Loucy (cell line): Measurements from ENCODE around the gene ABHD6.
A peak's percentile ranks its signal among the peaks of the same experiment; 100 is the strongest.

ENCODE experiments used
- H2AFZ ChIP-seq: fragments of 200-600 bp; sonication (generic); 2 replicates; pipeline ENCODE4 v1.6.0; 2016; ENCODE audit warnings: antibody characterized with exemption, mild to moderate bottlenecking, low read length, moderate library complexity
- H3F3A ChIP-seq: fragments of 200-600 bp; 2 replicates; pipeline ENCODE4 v1.6.0; 2016; ENCODE audit warnings: antibody characterized with exemption, low read depth, mild to moderate bottlenecking
- H3K27me3 ChIP-seq: fragments of 200-600 bp; sonication (generic); 2 replicates; pipeline ENCODE4 v1.6.1; 2014; ENCODE audit warnings: low read length, mild to moderate bottlenecking; ENCODE audit not compliant: insufficient read depth, poor library complexity, severe bottlenecking
- H3K36me3 ChIP-seq: fragments of 200-600 bp; sonication (generic); 2 replicates; pipeline ENCODE4 v1.6.1; 2016; ENCODE audit warnings: low read length; ENCODE audit not compliant: insufficient read depth
- H3K4me1 ChIP-seq: fragments of 200-600 bp; sonication (generic); 2 replicates; pipeline ENCODE4 v1.5.1; 2014; ENCODE audit warnings: low read length, mild to moderate bottlenecking; ENCODE audit not compliant: insufficient read depth, poor library complexity, severe bottlenecking
- H3K4me2 ChIP-seq: fragments of 200-600 bp; sonication (generic); 2 replicates; pipeline ENCODE4 v1.6.0; 2014; ENCODE audit warnings: antibody characterized with exemption, low read length, low read depth, mild to moderate bottlenecking; ENCODE audit not compliant: poor library complexity, severe bottlenecking
- H3K4me3 ChIP-seq: fragments of 200-600 bp; sonication (generic); 2 replicates; pipeline ENCODE4 v1.5.1; 2014; ENCODE audit warnings: low read length, mild to moderate bottlenecking, mixed read lengths; ENCODE audit not compliant: poor library complexity, severe bottlenecking
- H3K79me2 ChIP-seq: fragments of 200-600 bp; sonication (generic); 2 replicates; pipeline ENCODE4 v1.6.1; 2014; ENCODE audit warnings: low read length; ENCODE audit not compliant: insufficient read depth
- H3K9ac ChIP-seq: fragments of 200-600 bp; sonication (generic); 2 replicates; pipeline ENCODE4 v1.6.0; 2014; ENCODE audit warnings: mild to moderate bottlenecking, low read depth, low read length, moderate library complexity; ENCODE audit not compliant: poor library complexity, severe bottlenecking
- H3K9me2 ChIP-seq: fragments of 200-600 bp; sonication (generic); replicated peaks from 2 replicates; pipeline ENCODE4 v1.6.1; 2016; ENCODE audit warnings: low read depth, low read length, mixed read lengths
- H3K9me3 ChIP-seq: fragments of 200-600 bp; sonication (generic); 2 replicates; pipeline ENCODE4 v1.6.1; 2014; ENCODE audit warnings: mild to moderate bottlenecking, antibody characterized with exemption, low read length, low read depth; ENCODE audit not compliant: insufficient read depth
- H4K20me1 ChIP-seq: fragments of 200-600 bp; sonication (generic); 2 replicates; pipeline ENCODE4 v1.6.0; 2014; ENCODE audit warnings: antibody characterized with exemption, low read length, mild to moderate bottlenecking; ENCODE audit not compliant: insufficient read depth, poor library complexity, severe bottlenecking
- CTCF ChIP-seq: fragments of 200-600 bp; sonication (generic); conservative IDR thresholded peaks from 2 replicates; pipeline ENCODE4 v1.5.1; 2014; ENCODE audit warnings: mild to moderate bottlenecking, antibody characterized with exemption, low read length
- EZH2phosphoT487 ChIP-seq: fragments of 200-600 bp; IDR thresholded peaks from 2 replicates; pipeline ENCODE4 v1.6.1; 2018; ENCODE audit warnings: antibody characterized with exemption, mild to moderate bottlenecking, moderate library complexity, borderline replicate concordance

The ABHD6 gene, protein sequence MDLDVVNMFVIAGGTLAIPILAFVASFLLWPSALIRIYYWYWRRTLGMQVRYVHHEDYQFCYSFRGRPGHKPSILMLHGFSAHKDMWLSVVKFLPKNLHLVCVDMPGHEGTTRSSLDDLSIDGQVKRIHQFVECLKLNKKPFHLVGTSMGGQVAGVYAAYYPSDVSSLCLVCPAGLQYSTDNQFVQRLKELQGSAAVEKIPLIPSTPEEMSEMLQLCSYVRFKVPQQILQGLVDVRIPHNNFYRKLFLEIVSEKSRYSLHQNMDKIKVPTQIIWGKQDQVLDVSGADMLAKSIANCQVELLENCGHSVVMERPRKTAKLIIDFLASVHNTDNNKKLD

DNA sequence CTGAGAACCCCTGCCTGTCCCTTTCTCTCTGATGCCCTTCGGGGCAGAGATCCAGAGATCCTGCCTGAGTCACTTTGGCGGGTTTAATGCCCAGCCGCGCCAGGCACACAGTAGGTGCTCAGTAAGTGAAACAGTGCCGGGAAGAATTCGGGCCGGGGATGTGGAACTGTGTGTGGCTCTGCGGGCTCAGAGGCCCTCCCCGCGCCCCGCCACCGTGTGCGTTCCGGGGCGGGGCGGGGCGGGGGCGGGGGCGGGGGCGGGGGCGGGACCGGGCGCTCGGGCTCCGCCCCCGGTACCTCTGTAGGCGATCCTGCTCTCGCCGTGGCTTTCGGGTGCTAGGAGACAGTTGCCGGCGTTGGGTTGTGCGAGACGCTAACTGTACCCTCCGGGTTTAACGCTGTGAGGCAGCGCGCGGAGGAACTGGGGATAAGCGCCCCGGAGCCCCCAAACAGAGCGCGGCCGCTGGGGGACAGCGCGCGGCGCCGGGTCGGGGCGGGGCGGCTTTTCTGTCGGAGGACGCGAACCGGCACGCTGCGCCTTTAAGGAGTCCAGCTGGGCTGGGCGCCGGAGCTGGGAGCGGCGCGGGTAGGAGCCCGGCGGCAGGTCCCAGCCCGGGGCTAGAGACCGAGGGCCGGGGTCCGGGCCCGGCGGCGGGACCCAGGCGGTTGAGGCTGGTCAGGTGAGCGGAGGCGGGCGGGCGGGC lies at the start of gene ABHD6:
ABHD6 (plus strand) TSS at position 555 of the 703 bp plus-strand sequence. CDS start 18,795 bp downstream, outside the sequence.
- no peaks in the 10 kb centered on the region for H3K36me3 ChIP-seq
- H3K4me1 ChIP-seq: peaks cover 9% of the 10 kb centered on the region
- H3K9me2 ChIP-seq: no peaks in the 10 kb centered on the region
- no peaks in the 10 kb centered on the region for H3K27me3 ChIP-seq
- TF ChIP-seq EZH2phosphoT487: no peak
- peak; percentile 48 for TF ChIP-seq CTCF
- no peaks in the 10 kb centered on the region for H3K9me3 ChIP-seq
- peak within 1 kb of the TSS; percentile 71 for H3K9ac ChIP-seq
- H3K4me3 ChIP-seq: peak within 1 kb of the TSS; percentile 76
- peak within 1 kb of the TSS; percentile 100 for H2AFZ ChIP-seq
- no peaks in the 10 kb centered on the region for H3K79me2 ChIP-seq
- no peaks in the 10 kb centered on the region for H4K20me1 ChIP-seq
- no peaks in the 10 kb centered on the region for H3F3A ChIP-seq
- H3K4me2 ChIP-seq: peak within 1 kb of the TSS; percentile 88

- Histone ChIP-seq H2AFZ (no peak overlapping the region), H3K9ac (no peak overlapping the region), H3F3A (no peaks in the 10 kb centered on the region), H3K36me3 (no peaks in the 10 kb centered on the region), H3K9me3 (no peaks in the 10 kb centered on the region), H4K20me1 (no peaks in the 10 kb centered on the region), H3K4me1 (no peaks in the 10 kb centered on the region), H3K79me2 (no peaks in the 10 kb centered on the region), H3K9me2 (no peaks in the 10 kb centered on the region), H3K4me3 (no peak overlapping the region), H3K4me2 (no peak overlapping the region), H3K27me3 (no peaks in the 10 kb centered on the region)
- TF ChIP-seq CTCF (no peak), EZH2phosphoT487 (no peak)
Observed at GRCh38 chr3:58188173-58188564, 49.4 kb upstream of the ABHD6 start.

GRCh38 chr3:58188921-58189451 lies 48.6 kb upstream of the ABHD6 start:
- no peaks in the 10 kb centered on the region for H4K20me1 ChIP-seq
- H3K9me2 ChIP-seq: no peaks in the 10 kb centered on the region
- H2AFZ ChIP-seq: no peak overlapping the region
- no peaks in the 10 kb centered on the region for H3K27me3 ChIP-seq
- H3K79me2 ChIP-seq: no peaks in the 10 kb centered on the region
- no peak for TF ChIP-seq CTCF
- no peak for TF ChIP-seq EZH2phosphoT487
- H3K4me3 ChIP-seq: no peak overlapping the region
- no peak overlapping the region for H3K9ac ChIP-seq
- no peaks in the 10 kb centered on the region for H3F3A ChIP-seq
- no peaks in the 10 kb centered on the region for H3K4me1 ChIP-seq
- H3K36me3 ChIP-seq: no peaks in the 10 kb centered on the region
- H3K9me3 ChIP-seq: no peaks in the 10 kb centered on the region
- no peak overlapping the region for H3K4me2 ChIP-seq
